ENCODE data around the gene SDCBP2. TPM values are rescaled to one million over a fixed set of nuclear protein-coding genes. Genes with fewer than 3 reads are reported as not detected.

The SDCBP2 gene
- total and polyA plus RNA-seq, 2 donors from 2014 or later = 10.3 to 18.3 TPM

DNA sequence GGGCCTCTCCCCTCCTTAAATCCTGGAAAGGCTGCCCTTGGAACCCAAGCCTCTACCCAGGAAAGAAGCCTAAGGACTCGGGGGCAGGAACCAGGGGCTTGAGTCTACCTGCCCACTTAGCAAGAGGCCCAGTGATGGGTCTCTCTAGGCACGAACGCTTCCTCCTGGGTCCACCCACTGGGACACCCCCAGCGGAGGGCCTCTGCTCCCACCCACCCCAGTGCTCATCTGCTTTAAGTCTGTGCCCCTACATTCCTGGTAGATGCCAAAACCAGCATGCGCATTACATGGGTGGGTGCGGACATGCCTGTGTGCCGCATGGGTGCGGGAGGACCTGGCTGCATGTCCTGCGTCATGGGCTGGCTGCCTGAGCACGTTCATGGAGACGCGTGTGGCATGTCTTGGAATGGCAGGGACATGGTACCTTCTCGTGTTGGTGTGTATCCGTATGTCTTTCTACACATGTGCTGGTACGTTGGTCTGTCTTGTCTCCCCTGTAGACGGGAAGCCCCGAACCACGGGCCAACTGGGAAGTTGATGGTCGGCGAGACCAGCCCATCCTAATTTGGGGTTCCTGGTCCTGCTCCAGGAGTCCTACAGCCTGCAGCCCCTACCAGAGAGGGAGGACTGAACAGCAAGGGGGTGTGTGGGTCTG is 33.5 kb downstream of the SDCBP2 start:
- Histone ChIP-seq H3K36me3 (ENCODE audit: control insufficient read depth in 2 of 3, insufficient read depth in 3 of 3, low read length in 3 of 3) (no peaks in the 10 kb centered on the region), H3K4me1 (ENCODE audit: control insufficient read depth in 2 of 3, insufficient read depth in 2 of 3, low read depth in 1 of 3, low read length in 3 of 3) (no peaks in the 10 kb centered on the region)

DNA sequence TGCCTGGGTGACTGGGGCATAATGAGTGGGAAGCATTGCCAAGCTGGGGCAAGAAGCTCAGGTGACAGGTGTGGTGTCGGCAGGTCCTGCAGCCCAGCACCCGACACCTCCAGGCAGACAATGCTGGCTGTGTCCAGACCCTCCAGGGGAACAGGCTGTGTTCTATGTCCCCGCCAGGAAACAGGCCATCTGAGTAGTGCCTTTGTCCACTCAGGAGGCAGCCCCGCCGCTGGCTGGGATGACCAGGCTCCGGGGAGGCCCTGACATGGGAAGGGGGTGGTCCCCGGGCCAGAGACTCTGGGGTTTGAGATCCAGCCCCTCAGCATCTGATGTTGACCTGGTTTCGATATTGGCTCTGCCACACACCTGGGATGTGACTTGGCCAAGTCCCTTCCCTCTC is 34.4 kb downstream of the SDCBP2 start:
- intact Hi-C loops (cut with DNase I) = no loop called here
- DNase-seq = peak in 1 of 5 donors; percentile 58
- FAIRE-seq = no peak

More for the DNA sequence above, 33.5 kb downstream of the SDCBP2 start:
- Histone ChIP-seq H3K4me3 (ENCODE audit: low read length in 3 of 3) (no peak overlapping the region), H3K27me3 (ENCODE audit: control insufficient read depth, insufficient read depth, low read length) (no peaks in the 10 kb centered on the region), H3K9ac (ENCODE audit: low read length in 3 of 3) (no peak overlapping the region), H3K27ac (ENCODE audit: low read depth in 2 of 2, low read length in 2 of 2) (no peak overlapping the region), H3K9me3 (ENCODE audit: control insufficient read depth in 2 of 3, insufficient read depth in 1 of 3, low read length in 3 of 3) (no peaks in the 10 kb centered on the region)
- TF ChIP-seq, protein P1, sequence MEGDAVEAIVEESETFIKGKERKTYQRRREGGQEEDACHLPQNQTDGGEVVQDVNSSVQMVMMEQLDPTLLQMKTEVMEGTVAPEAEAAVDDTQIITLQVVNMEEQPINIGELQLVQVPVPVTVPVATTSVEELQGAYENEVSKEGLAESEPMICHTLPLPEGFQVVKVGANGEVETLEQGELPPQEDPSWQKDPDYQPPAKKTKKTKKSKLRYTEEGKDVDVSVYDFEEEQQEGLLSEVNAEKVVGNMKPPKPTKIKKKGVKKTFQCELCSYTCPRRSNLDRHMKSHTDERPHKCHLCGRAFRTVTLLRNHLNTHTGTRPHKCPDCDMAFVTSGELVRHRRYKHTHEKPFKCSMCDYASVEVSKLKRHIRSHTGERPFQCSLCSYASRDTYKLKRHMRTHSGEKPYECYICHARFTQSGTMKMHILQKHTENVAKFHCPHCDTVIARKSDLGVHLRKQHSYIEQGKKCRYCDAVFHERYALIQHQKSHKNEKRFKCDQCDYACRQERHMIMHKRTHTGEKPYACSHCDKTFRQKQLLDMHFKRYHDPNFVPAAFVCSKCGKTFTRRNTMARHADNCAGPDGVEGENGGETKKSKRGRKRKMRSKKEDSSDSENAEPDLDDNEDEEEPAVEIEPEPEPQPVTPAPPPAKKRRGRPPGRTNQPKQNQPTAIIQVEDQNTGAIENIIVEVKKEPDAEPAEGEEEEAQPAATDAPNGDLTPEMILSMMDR (IDR thresholded peaks at IDR 0.05; ENCODE audit: borderline replicate concordance, extremely low read depth, insufficient read depth) = no peak
- DNase-seq = peak in 1 of 5 donors; percentile 49
- intact Hi-C loops (cut with DNase I) = no loop called here
- FAIRE-seq = no peak

DNA sequence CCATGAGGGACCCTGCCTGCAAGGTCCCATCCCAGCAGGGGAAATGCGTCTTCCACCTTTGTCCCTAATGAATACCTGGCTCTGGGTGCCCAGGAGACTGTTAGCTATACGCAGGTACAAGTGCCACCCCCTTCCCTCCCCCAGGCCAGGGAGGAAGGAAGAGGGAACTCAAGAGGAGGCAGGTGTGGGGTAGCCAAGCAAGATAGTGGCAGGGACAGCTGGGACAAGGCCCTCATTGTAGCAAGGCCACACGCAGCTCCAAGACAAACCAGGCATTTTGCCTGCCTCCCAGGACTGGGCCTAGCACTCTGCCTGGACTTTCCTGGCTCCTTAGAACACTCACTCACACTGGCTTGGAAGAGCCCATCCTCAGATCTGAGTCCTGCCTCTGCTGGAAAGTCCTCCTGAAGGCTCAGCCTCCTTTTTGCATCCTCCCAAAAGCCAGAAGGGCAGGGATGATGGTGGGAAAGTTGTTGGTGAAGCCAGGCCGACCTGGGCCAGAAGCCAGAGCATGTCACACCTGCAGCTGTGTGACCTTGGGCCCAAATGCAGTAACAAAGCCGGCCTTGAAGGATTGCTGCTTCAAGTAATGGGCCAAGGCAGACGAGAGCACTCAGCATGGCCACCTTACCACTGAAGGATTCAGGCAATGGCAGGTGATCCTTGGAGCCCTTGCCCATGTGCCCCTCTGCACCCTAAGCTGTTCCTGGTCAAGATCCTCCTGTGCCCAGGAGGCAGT is 35.1 kb downstream of the SDCBP2 start:
- H3K27me3 ChIP-seq (ENCODE audit: control insufficient read depth, insufficient read depth, low read length) = no peaks in the 10 kb centered on the region
- H3K27ac ChIP-seq (ENCODE audit: low read depth in 2 of 2, low read length in 2 of 2) = no peak overlapping the region
- intact Hi-C loops (cut with DNase I) = no loop called here
- H3K36me3 ChIP-seq (ENCODE audit: control insufficient read depth in 2 of 3, insufficient read depth in 3 of 3, low read length in 3 of 3) = no peaks in the 10 kb centered on the region
- TF ChIP-seq, protein P1 (IDR thresholded peaks at IDR 0.05; ENCODE audit: borderline replicate concordance, extremely low read depth, insufficient read depth) = no peak
- DNase-seq = peak in 1 of 5 donors; percentile 7
- no peak overlapping the region for H3K4me3 ChIP-seq (ENCODE audit: low read length in 3 of 3)
- no peak for FAIRE-seq
- H3K4me1 ChIP-seq (ENCODE audit: control insufficient read depth in 2 of 3, insufficient read depth in 2 of 3, low read depth in 1 of 3, low read length in 3 of 3) = no peaks in the 10 kb centered on the region
- H3K9ac ChIP-seq (ENCODE audit: low read length in 3 of 3) = no peak overlapping the region
- no peaks in the 10 kb centered on the region for H3K9me3 ChIP-seq (ENCODE audit: control insufficient read depth in 2 of 3, insufficient read depth in 1 of 3, low read length in 3 of 3)

More for the DNA sequence above, 34.4 kb downstream of the SDCBP2 start:
- no peak overlapping the region for H3K27ac ChIP-seq (ENCODE audit: low read depth in 2 of 2, low read length in 2 of 2)
- H3K36me3 ChIP-seq (ENCODE audit: control insufficient read depth in 2 of 3, insufficient read depth in 3 of 3, low read length in 3 of 3) = no peaks in the 10 kb centered on the region
- H3K4me3 ChIP-seq (ENCODE audit: low read length in 3 of 3) = no peak overlapping the region
- no peak overlapping the region for H3K9ac ChIP-seq (ENCODE audit: low read length in 3 of 3)
- no peaks in the 10 kb centered on the region for H3K27me3 ChIP-seq (ENCODE audit: control insufficient read depth, insufficient read depth, low read length)
- TF ChIP-seq, protein P1 (IDR thresholded peaks at IDR 0.05; ENCODE audit: borderline replicate concordance, extremely low read depth, insufficient read depth) = no peak
- no peaks in the 10 kb centered on the region for H3K9me3 ChIP-seq (ENCODE audit: control insufficient read depth in 2 of 3, insufficient read depth in 1 of 3, low read length in 3 of 3)
- no peaks in the 10 kb centered on the region for H3K4me1 ChIP-seq (ENCODE audit: control insufficient read depth in 2 of 3, insufficient read depth in 2 of 3, low read depth in 1 of 3, low read length in 3 of 3)

Measured in kidney (tissue), 14 donors.